Lung (tissue), 12 donors: ENCODE measurements around the gene HERPUD2. TPM values are rescaled to one million over a fixed set of nuclear protein-coding genes. Genes with fewer than 3 reads are reported as not detected.
"Not testable (repeated sequence)": the region's sequence is repeated elsewhere in the genome, so short reads cannot be mapped to it uniquely, and the experiment has no call there.

Experiments
- ATAC-seq: fragments of 200-7000 bp; cut with Tn5 transposase; one replicate; pipeline ENCODE4 v1.9.1; 2020; ENCODE audit warnings: moderate number of reproducible peaks; ENCODE audit not compliant: insufficient read depth, low FRiP score
- DNase-seq, 3 donors: peaks; one replicate each; pipeline ENCODE4 v3.0.0-alpha.2; 2013 to 2017
- H3K27ac ChIP-seq, 2 donors: one replicate each; pipeline ENCODE4 v1.5.1; 2013; ENCODE audit warnings: mild to moderate bottlenecking in 2 of 2, moderate library complexity in 2 of 2, control low read depth in 1 of 2, inconsistent platforms in 1 of 2, low read depth in 1 of 2, low read length in 1 of 2
- H3K27me3 ChIP-seq, 3 donors: one replicate each; pipeline ENCODE4 v1.5.1; 2013; ENCODE audit warnings: low read length in 2 of 3; ENCODE audit not compliant: control insufficient read depth in 3 of 3, insufficient read depth in 3 of 3
- H3K36me3 ChIP-seq, 4 donors: one replicate each; pipeline ENCODE4 v1.5.1; 2013; ENCODE audit warnings: low read length in 4 of 4, mild to moderate bottlenecking in 1 of 4, moderate library complexity in 1 of 4; ENCODE audit not compliant: control insufficient read depth in 4 of 4, insufficient read depth in 4 of 4
- H3K4me1 ChIP-seq, 5 donors: one replicate each; pipeline ENCODE4 v1.5.1; 2013; ENCODE audit warnings: low read length in 5 of 5, mild to moderate bottlenecking in 2 of 5, moderate library complexity in 1 of 5; ENCODE audit not compliant: control insufficient read depth in 5 of 5, insufficient read depth in 5 of 5
- H3K4me3 ChIP-seq: one replicate; pipeline ENCODE4 v1.5.1; 2013; ENCODE audit warnings: mild to moderate bottlenecking, control low read depth, moderate library complexity
- H3K9ac ChIP-seq, 2 donors: one replicate each; pipeline ENCODE4 v1.5.1; 2013; ENCODE audit warnings: low read length in 2 of 2, control low read depth in 1 of 2; ENCODE audit not compliant: insufficient read depth in 1 of 2
- H3K9me3 ChIP-seq, 4 donors: one replicate each; pipeline ENCODE4 v1.5.1; 2013; ENCODE audit warnings: low read length in 3 of 4, mild to moderate bottlenecking in 1 of 4, moderate library complexity in 1 of 4; ENCODE audit not compliant: control insufficient read depth in 4 of 4, insufficient read depth in 3 of 4
- WGBS, 2 donors: extraction: QIAGEN DNeasy Blood & Tissue Kit; methylation state at CpG; one replicate each; pipeline ENCODE4 v1.1.7; 2013; 5-methylcytosine and 5-hydroxymethylcytosine counted together
- polyA plus RNA-seq, 2 donors: library from polyadenylated mRNA; stranded (reverse); fragments of 200-250 nt; gene quantifications; one replicate each; pipeline ENCODE4 v1.2.1, GENCODE V29; 2013
- total RNA-seq, 2 donors: library from RNA; depleted of rRNA in 1 of 2; stranded (reverse); fragments of >200 nt in 1 of 2; gene quantifications; one replicate each; pipeline ENCODE4 v1.2.1, GENCODE V29; 2014 to 2021
- TF ChIP-seq, protein P1 (sequence below): IDR thresholded peaks from 2 replicates; pipeline ENCODE4 v1.5.1; 2012; ENCODE audit warnings: mild to moderate bottlenecking; ENCODE audit errors: control extremely low read depth, extremely low read depth
- donor health status: control.
- donor health status: control.
- donor health status: Bipolar disorder and iron deficiency.
- donor health status: healthy.
- donor health status: DM: yes; HTN: yes; CAD: no.

HERPUD2 gene
- total and polyA plus RNA-seq, 4 donors = 10.4 to 32.2 (median 21.8) TPM

DNA sequence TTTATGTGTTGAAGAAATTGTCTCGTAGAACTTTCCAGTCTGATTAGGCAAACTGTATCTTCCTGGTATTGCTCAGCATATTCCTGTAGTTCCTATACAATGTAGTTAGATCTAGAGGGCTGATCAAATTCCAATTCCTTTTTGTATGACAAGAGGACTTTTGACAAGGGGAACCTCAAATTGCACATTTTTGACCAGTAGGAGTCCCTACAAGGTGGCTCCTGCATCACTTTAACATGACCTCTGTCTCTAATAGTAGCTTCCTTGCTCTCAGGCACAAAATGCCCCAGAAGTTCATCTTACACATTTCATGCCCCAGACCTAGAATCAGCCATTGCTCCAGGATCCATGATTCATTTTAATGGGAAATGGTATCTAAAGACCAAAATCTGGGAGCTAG, 18.7 kb downstream of the HERPUD2 start:
- Histone ChIP-seq H3K4me1 (peaks cover 0 to 26% (median 0%) of the 10 kb centered on the region in 5 donors), H3K4me3 (no peak overlapping the region), H3K9ac (no peak overlapping the region), H3K36me3 (peaks cover 0 to 5% (median 0%) of the 10 kb centered on the region in 4 donors), H3K27ac (no peak overlapping the region), H3K9me3 (no peaks in the 10 kb centered on the region), H3K27me3 (no peaks in the 10 kb centered on the region)
- TF ChIP-seq, protein P1, sequence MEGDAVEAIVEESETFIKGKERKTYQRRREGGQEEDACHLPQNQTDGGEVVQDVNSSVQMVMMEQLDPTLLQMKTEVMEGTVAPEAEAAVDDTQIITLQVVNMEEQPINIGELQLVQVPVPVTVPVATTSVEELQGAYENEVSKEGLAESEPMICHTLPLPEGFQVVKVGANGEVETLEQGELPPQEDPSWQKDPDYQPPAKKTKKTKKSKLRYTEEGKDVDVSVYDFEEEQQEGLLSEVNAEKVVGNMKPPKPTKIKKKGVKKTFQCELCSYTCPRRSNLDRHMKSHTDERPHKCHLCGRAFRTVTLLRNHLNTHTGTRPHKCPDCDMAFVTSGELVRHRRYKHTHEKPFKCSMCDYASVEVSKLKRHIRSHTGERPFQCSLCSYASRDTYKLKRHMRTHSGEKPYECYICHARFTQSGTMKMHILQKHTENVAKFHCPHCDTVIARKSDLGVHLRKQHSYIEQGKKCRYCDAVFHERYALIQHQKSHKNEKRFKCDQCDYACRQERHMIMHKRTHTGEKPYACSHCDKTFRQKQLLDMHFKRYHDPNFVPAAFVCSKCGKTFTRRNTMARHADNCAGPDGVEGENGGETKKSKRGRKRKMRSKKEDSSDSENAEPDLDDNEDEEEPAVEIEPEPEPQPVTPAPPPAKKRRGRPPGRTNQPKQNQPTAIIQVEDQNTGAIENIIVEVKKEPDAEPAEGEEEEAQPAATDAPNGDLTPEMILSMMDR = no peak
- WGBS, 2 donors = 18 to 61% methylated on average over 1 of the region's 1 CpG
- DNase-seq (no peak), ATAC-seq (no peak)

DNA sequence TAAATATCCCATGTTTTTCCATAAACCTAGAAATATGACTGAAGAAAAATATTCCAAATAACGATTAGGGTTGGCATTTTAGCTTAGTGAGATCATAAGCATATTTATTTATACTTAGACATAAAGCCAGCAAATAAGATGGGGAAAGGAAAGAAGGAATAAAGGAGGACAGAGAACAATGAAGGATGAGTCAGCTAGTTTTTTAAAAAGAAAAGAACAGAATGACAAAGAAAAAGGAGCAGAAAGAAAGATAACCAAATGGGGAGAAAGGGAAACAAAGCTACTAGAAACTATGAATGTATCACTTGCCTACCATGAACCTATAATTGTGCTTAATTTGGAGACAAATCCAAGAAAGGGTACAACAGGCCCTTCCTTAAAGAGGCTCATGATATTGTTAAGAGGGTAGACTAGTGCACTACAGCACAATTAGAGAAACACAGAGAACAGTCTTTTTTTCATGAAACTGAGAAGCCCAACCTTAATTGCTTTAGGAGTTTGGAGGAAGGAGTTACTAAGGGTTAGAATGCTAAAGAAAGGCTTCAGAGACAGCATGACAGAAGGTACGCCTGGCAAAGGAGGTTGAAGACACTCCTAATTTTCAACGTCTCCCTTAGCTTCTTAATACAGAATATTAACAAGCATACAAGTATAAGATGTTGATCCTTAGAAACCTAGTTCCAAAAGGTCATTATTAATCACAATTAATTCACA, 23.9 kb downstream of the HERPUD2 start:
- H3K9ac ChIP-seq = no peak overlapping the region
- DNase-seq (no peak), ATAC-seq (no peak)
- TF ChIP-seq, protein P1 = no peak
- 83 to 94% methylated on average over 3 of the region's 3 CpGs for WGBS, 2 donors
- H3K4me3 ChIP-seq = no peak overlapping the region
- H3K27ac ChIP-seq = no peak overlapping the region
- H3K27me3 ChIP-seq = no peaks in the 10 kb centered on the region
- H3K9me3 ChIP-seq = peaks cover 0 to under 1% (median 0%) of the 10 kb centered on the region in 4 donors
- H3K4me1 ChIP-seq = peaks cover 0 to 7% (median 0%) of the 10 kb centered on the region in 5 donors
- peaks cover 5 to 20% (median 13%) of the 10 kb centered on the region in 4 donors for H3K36me3 ChIP-seq

DNA sequence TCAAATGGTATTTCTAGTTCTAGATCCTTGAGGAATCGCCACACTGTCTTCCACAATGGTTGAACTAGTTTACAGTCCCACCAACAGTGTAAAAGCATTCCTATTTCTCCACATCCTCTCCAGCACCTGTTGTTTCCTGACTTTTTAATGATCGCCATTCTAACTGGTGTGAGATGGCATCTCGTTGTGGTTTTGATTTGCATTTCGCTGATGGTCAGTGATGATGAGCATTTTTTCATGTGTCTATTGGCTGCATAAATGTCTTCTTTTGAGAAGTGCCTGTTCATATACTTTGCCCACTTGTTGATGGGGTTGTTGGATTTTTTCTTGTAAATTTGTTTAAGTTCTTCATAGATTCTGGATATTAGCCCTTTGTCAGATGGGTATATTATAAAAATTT, 34.5 kb downstream of the HERPUD2 start:
- peaks cover 4 to 15% (median 8%) of the 10 kb centered on the region in 4 donors for H3K36me3 ChIP-seq
- DNase-seq, H3K9me3 ChIP-seq, H3K4me3 ChIP-seq, H3K27ac ChIP-seq, H3K9ac ChIP-seq, H3K27me3 ChIP-seq, ATAC-seq, H3K4me1 ChIP-seq: not testable (repeated sequence)
- 94 to 97% methylated on average over 3 to 4 of the region's 4 CpGs for WGBS, 2 donors

DNA sequence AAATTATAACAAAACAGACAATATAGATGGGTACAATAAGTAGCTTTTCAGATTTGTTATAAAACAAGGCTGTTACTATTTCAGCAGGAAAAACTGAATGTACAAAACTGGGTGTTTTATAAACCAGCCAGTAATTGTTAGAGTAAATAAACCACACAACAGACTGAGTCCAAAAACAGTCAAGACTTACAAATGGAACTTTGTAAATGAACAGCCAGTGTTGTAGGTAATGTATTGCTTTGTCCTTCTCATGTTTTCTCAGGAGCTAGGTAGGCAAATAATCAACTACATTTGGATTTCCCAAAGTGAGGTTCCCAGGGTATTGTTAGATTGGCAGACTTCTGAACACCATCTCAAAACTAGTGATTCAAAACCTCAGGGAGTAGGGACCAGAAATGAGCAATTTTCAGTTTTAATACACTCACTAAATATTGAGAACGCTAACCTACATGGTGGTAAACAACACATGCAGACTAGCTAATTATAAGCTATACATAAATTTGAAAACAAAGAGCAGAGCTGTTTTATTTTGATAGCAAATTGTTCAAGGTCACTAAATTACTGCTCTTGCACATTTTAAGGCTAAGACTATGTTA, 36.2 kb downstream of the HERPUD2 start:
- no peak for DNase-seq
- Histone ChIP-seq H3K36me3 (peaks cover 0 to 7% (median 4%) of the 10 kb centered on the region in 4 donors), H3K9me3 (peaks cover 0 to 5% (median 0%) of the 10 kb centered on the region in 4 donors), H3K27ac (no peak overlapping the region), H3K27me3 (no peaks in the 10 kb centered on the region), H3K4me3 (no peak overlapping the region), H3K4me1 (no peaks in the 10 kb centered on the region), H3K9ac (no peak overlapping the region)
- no peak for ATAC-seq
- 84 to 89% methylated on average over 1 of the region's 1 CpG for WGBS, 2 donors
- TF ChIP-seq, protein P1 = no peak
